Memory B cell (primary cell): Measurements from ENCODE around the gene RTN4IP1.

Experiments
- ATAC-seq: fragments of 150-1000 bp; cut with Tn5 transposase; 2 replicates; pipeline ENCODE4 v1.10.0; 2021; ENCODE audit warnings: low read depth, mild to moderate bottlenecking, moderate library complexity
- DNase-seq, 2 donors: peaks; one replicate each; pipeline ENCODE4 v3.0.0; 2022; ENCODE audit warnings: low spot score in 2 of 2
- H3K27ac Mint-ChIP-seq: one replicate; pipeline ENCODE4 v1.8.0; 2022; ENCODE audit warnings: mild to moderate bottlenecking, moderate library complexity, mixed read lengths
- H3K27me3 Mint-ChIP-seq: one replicate; pipeline ENCODE4 v1.8.0; 2022; ENCODE audit warnings: mixed read lengths
- H3K36me3 Mint-ChIP-seq: one replicate; pipeline ENCODE4 v1.8.0; 2022; ENCODE audit warnings: mild to moderate bottlenecking, mixed read lengths
- H3K4me1 Mint-ChIP-seq: one replicate; pipeline ENCODE4 v1.8.0; 2022; ENCODE audit warnings: mixed read lengths
- H3K4me3 Mint-ChIP-seq: one replicate; pipeline ENCODE4 v1.8.0; 2022; ENCODE audit warnings: mild to moderate bottlenecking, moderate library complexity, mixed read lengths
- H3K9me3 Mint-ChIP-seq: one replicate; pipeline ENCODE4 v1.8.0; 2022; ENCODE audit warnings: mixed read lengths

Gene RTN4IP1

GRCh38 chr6:106538145-106538544, 91.2 kb downstream of the RTN4IP1 start:
- H3K4me3 Mint-ChIP-seq = peak overlapping the region; percentile 60
- ATAC-seq = peak; percentile 96
- peaks cover 42% of the 10 kb centered on the region for H3K4me1 Mint-ChIP-seq

GRCh38 chr6:106537662-106538061, 91.6 kb downstream of the RTN4IP1 start:
- Mint-ChIP-seq H3K36me3 (peaks cover 37% of the 10 kb centered on the region), H3K4me3 (peak overlapping the region; percentile 37), H3K4me1 (peaks cover 45% of the 10 kb centered on the region), H3K27me3 (no peaks in the 10 kb centered on the region), H3K27ac (peak overlapping the region; percentile 88), H3K9me3 (peaks cover 1% of the 10 kb centered on the region)
- no peak for ATAC-seq
- DNase-seq = no peak

More at GRCh38 chr6:106538145-106538544, 91.2 kb downstream of the RTN4IP1 start:
- no peak for DNase-seq
- peaks cover 1% of the 10 kb centered on the region for H3K9me3 Mint-ChIP-seq
- H3K27me3 Mint-ChIP-seq = no peaks in the 10 kb centered on the region
- H3K36me3 Mint-ChIP-seq = peaks cover 33% of the 10 kb centered on the region
- H3K27ac Mint-ChIP-seq = peak overlapping the region; percentile 88

GRCh38 chr6:106536851-106537250, 92.4 kb downstream of the RTN4IP1 start:
- Mint-ChIP-seq H3K36me3 (peaks cover 42% of the 10 kb centered on the region), H3K27ac (peak overlapping the region; percentile 88), H3K27me3 (no peaks in the 10 kb centered on the region), H3K4me3 (peak overlapping the region; percentile 37), H3K9me3 (peaks cover 1% of the 10 kb centered on the region), H3K4me1 (peaks cover 49% of the 10 kb centered on the region)
- no peak for DNase-seq
- no peak for ATAC-seq

GRCh38 chr6:106536357-106536756, 92.9 kb downstream of the RTN4IP1 start:
- ATAC-seq = no peak

GRCh38 chr6:106535012-106535411, 94.3 kb downstream of the RTN4IP1 start:
- no peak for DNase-seq
- ATAC-seq = no peak
- Mint-ChIP-seq H3K4me3 (no peak overlapping the region), H3K9me3 (peaks cover 1% of the 10 kb centered on the region), H3K36me3 (peaks cover 48% of the 10 kb centered on the region), H3K27me3 (no peaks in the 10 kb centered on the region), H3K4me1 (peaks cover 50% of the 10 kb centered on the region), H3K27ac (peak overlapping the region; percentile 83)

More at GRCh38 chr6:106536357-106536756, 92.9 kb downstream of the RTN4IP1 start:
- no peak for DNase-seq
- Mint-ChIP-seq H3K36me3 (peaks cover 43% of the 10 kb centered on the region), H3K4me1 (peaks cover 49% of the 10 kb centered on the region), H3K9me3 (peaks cover 1% of the 10 kb centered on the region), H3K27ac (peak overlapping the region; percentile 88), H3K4me3 (no peak overlapping the region), H3K27me3 (no peaks in the 10 kb centered on the region)

GRCh38 chr6:106534564-106534982, 94.7 kb downstream of the RTN4IP1 start:
- peaks cover 49% of the 10 kb centered on the region for H3K36me3 Mint-ChIP-seq
- no peak for DNase-seq
- H3K4me3 Mint-ChIP-seq = no peak overlapping the region
- peaks cover 46% of the 10 kb centered on the region for H3K4me1 Mint-ChIP-seq
- peaks cover 1% of the 10 kb centered on the region for H3K9me3 Mint-ChIP-seq
- H3K27ac Mint-ChIP-seq = peak overlapping the region; percentile 69
- no peak for ATAC-seq
- H3K27me3 Mint-ChIP-seq = no peaks in the 10 kb centered on the region

GRCh38 chr6:106534004-106534403, 95.3 kb downstream of the RTN4IP1 start:
- peaks cover 51% of the 10 kb centered on the region for H3K36me3 Mint-ChIP-seq
- H3K9me3 Mint-ChIP-seq = peaks cover 1% of the 10 kb centered on the region
- no peak for ATAC-seq
- no peak overlapping the region for H3K4me3 Mint-ChIP-seq
- DNase-seq = no peak
- peaks cover 46% of the 10 kb centered on the region for H3K4me1 Mint-ChIP-seq
- no peaks in the 10 kb centered on the region for H3K27me3 Mint-ChIP-seq
- peak overlapping the region; percentile 69 for H3K27ac Mint-ChIP-seq

GRCh38 chr6:106533054-106533453, 96.2 kb downstream of the RTN4IP1 start:
- peaks cover 1% of the 10 kb centered on the region for H3K9me3 Mint-ChIP-seq
- peak overlapping the region; percentile 69 for H3K27ac Mint-ChIP-seq
- peaks cover 52% of the 10 kb centered on the region for H3K36me3 Mint-ChIP-seq
- H3K4me1 Mint-ChIP-seq = peaks cover 43% of the 10 kb centered on the region
- no peak for DNase-seq
- ATAC-seq = no peak
- H3K27me3 Mint-ChIP-seq = no peaks in the 10 kb centered on the region
- H3K4me3 Mint-ChIP-seq = no peak overlapping the region

- Mint-ChIP-seq H3K27ac (no peak overlapping the region), H3K27me3 (no peaks in the 10 kb centered on the region)
These were observed 98.8 kb downstream of the RTN4IP1 start for GRCh38 chr6:106530502-106530901.

GRCh38 chr6:106530026-106530425, 99.3 kb downstream of the RTN4IP1 start:
- Mint-ChIP-seq H3K9me3 (no peaks in the 10 kb centered on the region), H3K36me3 (peaks cover 51% of the 10 kb centered on the region), H3K4me3 (no peak overlapping the region), H3K4me1 (peaks cover 36% of the 10 kb centered on the region), H3K27me3 (no peaks in the 10 kb centered on the region), H3K27ac (peak overlapping the region; percentile 81)
- DNase-seq (no peak), ATAC-seq (no peak)

More at GRCh38 chr6:106530502-106530901, 98.8 kb downstream of the RTN4IP1 start:
- H3K9me3 Mint-ChIP-seq = no peaks in the 10 kb centered on the region
- DNase-seq (no peak), ATAC-seq (no peak)
- peaks cover 32% of the 10 kb centered on the region for H3K4me1 Mint-ChIP-seq
- H3K4me3 Mint-ChIP-seq = no peak overlapping the region
- peaks cover 50% of the 10 kb centered on the region for H3K36me3 Mint-ChIP-seq

GRCh38 chr6:106529438-106529837, 99.9 kb downstream of the RTN4IP1 start:
- ATAC-seq (no peak), DNase-seq (no peak)
- no peak overlapping the region for H3K4me3 Mint-ChIP-seq
- peak overlapping the region; percentile 81 for H3K27ac Mint-ChIP-seq
- H3K27me3 Mint-ChIP-seq = no peaks in the 10 kb centered on the region
- H3K9me3 Mint-ChIP-seq = no peaks in the 10 kb centered on the region
- H3K36me3 Mint-ChIP-seq = peaks cover 48% of the 10 kb centered on the region
- H3K4me1 Mint-ChIP-seq = peaks cover 35% of the 10 kb centered on the region

GRCh38 chr6:106528521-106528920, 100.8 kb downstream of the RTN4IP1 start:
- peak overlapping the region; percentile 48 for H3K27ac Mint-ChIP-seq
- no peaks in the 10 kb centered on the region for H3K27me3 Mint-ChIP-seq
- ATAC-seq (no peak), DNase-seq (no peak)
- H3K9me3 Mint-ChIP-seq = no peaks in the 10 kb centered on the region
- H3K4me3 Mint-ChIP-seq = no peak overlapping the region
- H3K36me3 Mint-ChIP-seq = peaks cover 42% of the 10 kb centered on the region
- H3K4me1 Mint-ChIP-seq = peaks cover 35% of the 10 kb centered on the region

- Mint-ChIP-seq H3K36me3 (peaks cover 37% of the 10 kb centered on the region), H3K4me1 (peaks cover 34% of the 10 kb centered on the region), H3K4me3 (no peak overlapping the region), H3K27ac (no peak overlapping the region), H3K9me3 (no peaks in the 10 kb centered on the region), H3K27me3 (no peaks in the 10 kb centered on the region)
- ATAC-seq = no peak
- DNase-seq = no peak
These were observed 101.3 kb downstream of the RTN4IP1 start for GRCh38 chr6:106527979-106528378.

GRCh38 chr6:106527117-106527516, 102.2 kb downstream of the RTN4IP1 start:
- Mint-ChIP-seq H3K4me1 (peaks cover 28% of the 10 kb centered on the region), H3K4me3 (no peak overlapping the region), H3K9me3 (no peaks in the 10 kb centered on the region), H3K27me3 (no peaks in the 10 kb centered on the region), H3K36me3 (peaks cover 30% of the 10 kb centered on the region), H3K27ac (peak overlapping the region; percentile 65)
- ATAC-seq (no peak), DNase-seq (no peak)

- Mint-ChIP-seq H3K4me3 (peak overlapping the region; percentile 17), H3K27me3 (no peaks in the 10 kb centered on the region), H3K9me3 (no peaks in the 10 kb centered on the region), H3K4me1 (peaks cover 30% of the 10 kb centered on the region), H3K27ac (peak overlapping the region; percentile 95), H3K36me3 (peaks cover 28% of the 10 kb centered on the region)
- no peak for ATAC-seq
- no peak for DNase-seq
These were observed 103.4 kb downstream of the RTN4IP1 start for GRCh38 chr6:106525882-106526275.
